Measurements from ENCODE around the gene PKDREJ. TPM values are rescaled to one million over a fixed set of nuclear protein-coding genes. Genes with fewer than 3 reads are reported as not detected.

PKDREJ gene
- total RNA-seq, 1 experiment from 2014 or later: 0.02 TPM

DNA sequence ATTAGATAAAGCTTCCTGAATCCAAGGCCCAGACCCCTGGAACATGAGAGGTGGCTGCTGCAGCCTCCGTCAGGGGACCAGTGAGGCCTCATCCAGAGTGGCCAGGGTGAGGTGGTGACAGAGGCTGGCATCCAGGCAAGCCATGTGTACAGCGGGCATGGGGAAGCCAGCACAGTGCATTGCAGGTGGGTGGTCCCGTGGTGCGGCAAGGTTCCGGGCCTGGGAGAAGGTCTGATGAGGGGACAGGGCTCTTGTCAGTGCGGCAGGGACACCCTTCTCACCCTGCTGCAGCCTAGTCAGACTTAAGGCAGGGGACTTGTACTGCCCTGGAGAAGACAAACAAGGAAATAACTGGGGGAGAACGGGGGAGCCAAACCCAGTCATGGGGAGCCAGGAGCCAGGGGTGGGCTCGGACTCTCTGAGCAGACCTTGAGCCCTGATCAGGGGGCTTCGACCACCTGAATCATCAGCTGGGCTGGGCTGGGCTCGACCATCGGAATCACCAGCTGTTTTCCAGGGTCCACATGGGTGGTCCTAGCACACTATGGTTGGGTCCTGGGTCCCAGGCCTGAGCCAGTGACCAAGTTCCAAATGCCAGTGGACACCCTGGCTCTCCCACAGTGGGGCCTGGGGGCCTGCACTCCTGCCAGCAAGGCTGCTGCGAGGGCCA lies 9.8 kb upstream of the PKDREJ start:
- peaks cover 4% of the 10 kb centered on the region for H3K4me1 Mint-ChIP-seq
- H3K9me3 Mint-ChIP-seq: peaks cover 7% of the 10 kb centered on the region
- DNase-seq (ENCODE audit: low spot score) (no peak), ATAC-seq (no peak)
- H3K36me3 Mint-ChIP-seq: peaks cover 21% of the 10 kb centered on the region
- POLR2A ChIA-PET: no interaction called here
- no peak for TF ChIP-seq PRRX2 (CRISPR knock-in tag; IDR thresholded peaks at IDR 0.05)
- no peak overlapping the region for H3K4me3 Mint-ChIP-seq
- no peaks in the 10 kb centered on the region for H3K27me3 Mint-ChIP-seq (ENCODE audit: low read depth)
- CTCF ChIA-PET: no interaction called here
- no peak overlapping the region for H3K27ac Mint-ChIP-seq

DNA sequence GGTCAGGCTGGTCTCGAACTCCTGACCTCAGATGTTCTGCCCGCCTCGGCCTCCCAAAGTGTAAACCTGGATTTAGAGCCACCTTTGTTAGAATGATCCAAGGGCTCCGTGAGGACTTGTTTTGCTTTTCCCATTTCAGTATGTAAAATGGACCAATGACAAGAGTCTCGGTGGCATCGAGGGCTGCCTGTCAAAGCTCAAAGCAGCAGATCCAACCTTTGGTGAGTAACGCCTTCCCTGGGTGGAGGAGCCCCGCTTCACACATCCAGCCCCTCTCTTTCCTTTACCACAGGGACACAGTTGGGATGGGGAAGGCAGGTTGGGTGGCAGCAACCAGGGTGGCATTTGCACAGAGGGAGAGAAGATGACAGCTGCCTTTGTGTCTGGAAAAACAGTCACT lies 9.1 kb upstream of the PKDREJ start:
- DNase-seq (ENCODE audit: low spot score) (no peak), ATAC-seq (no peak)
- H3K4me3 Mint-ChIP-seq: no peak overlapping the region
- H3K27me3 Mint-ChIP-seq (ENCODE audit: low read depth): peaks cover 5% of the 10 kb centered on the region
- CTCF ChIA-PET: no interaction called here
- H3K36me3 Mint-ChIP-seq: peaks cover 21% of the 10 kb centered on the region
- H3K27ac Mint-ChIP-seq: no peak overlapping the region
- no peak for TF ChIP-seq PRRX2 (CRISPR knock-in tag; IDR thresholded peaks at IDR 0.05)
- TF ChIP-seq MXD4 (CRISPR knock-in tag; IDR thresholded peaks at IDR 0.05; ENCODE audit: borderline replicate concordance): no peak
- TF ChIP-seq, protein P1, sequence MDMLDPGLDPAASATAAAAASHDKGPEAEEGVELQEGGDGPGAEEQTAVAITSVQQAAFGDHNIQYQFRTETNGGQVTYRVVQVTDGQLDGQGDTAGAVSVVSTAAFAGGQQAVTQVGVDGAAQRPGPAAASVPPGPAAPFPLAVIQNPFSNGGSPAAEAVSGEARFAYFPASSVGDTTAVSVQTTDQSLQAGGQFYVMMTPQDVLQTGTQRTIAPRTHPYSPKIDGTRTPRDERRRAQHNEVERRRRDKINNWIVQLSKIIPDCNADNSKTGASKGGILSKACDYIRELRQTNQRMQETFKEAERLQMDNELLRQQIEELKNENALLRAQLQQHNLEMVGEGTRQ (CRISPR knock-in tag; IDR thresholded peaks at IDR 0.05): no peak
- TF ChIP-seq, protein P2, sequence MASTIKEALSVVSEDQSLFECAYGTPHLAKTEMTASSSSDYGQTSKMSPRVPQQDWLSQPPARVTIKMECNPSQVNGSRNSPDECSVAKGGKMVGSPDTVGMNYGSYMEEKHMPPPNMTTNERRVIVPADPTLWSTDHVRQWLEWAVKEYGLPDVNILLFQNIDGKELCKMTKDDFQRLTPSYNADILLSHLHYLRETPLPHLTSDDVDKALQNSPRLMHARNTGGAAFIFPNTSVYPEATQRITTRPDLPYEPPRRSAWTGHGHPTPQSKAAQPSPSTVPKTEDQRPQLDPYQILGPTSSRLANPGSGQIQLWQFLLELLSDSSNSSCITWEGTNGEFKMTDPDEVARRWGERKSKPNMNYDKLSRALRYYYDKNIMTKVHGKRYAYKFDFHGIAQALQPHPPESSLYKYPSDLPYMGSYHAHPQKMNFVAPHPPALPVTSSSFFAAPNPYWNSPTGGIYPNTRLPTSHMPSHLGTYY (CRISPR knock-in tag; IDR thresholded peaks at IDR 0.05): no peak
- TF ChIP-seq, protein P3, sequence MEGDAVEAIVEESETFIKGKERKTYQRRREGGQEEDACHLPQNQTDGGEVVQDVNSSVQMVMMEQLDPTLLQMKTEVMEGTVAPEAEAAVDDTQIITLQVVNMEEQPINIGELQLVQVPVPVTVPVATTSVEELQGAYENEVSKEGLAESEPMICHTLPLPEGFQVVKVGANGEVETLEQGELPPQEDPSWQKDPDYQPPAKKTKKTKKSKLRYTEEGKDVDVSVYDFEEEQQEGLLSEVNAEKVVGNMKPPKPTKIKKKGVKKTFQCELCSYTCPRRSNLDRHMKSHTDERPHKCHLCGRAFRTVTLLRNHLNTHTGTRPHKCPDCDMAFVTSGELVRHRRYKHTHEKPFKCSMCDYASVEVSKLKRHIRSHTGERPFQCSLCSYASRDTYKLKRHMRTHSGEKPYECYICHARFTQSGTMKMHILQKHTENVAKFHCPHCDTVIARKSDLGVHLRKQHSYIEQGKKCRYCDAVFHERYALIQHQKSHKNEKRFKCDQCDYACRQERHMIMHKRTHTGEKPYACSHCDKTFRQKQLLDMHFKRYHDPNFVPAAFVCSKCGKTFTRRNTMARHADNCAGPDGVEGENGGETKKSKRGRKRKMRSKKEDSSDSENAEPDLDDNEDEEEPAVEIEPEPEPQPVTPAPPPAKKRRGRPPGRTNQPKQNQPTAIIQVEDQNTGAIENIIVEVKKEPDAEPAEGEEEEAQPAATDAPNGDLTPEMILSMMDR (IDR thresholded peaks at IDR 0.05): no peak
- TF ChIP-seq ZBTB21 (CRISPR knock-in tag; IDR thresholded peaks at IDR 0.05; ENCODE audit: borderline replicate concordance): no peak
- TF ChIP-seq, protein P4, sequence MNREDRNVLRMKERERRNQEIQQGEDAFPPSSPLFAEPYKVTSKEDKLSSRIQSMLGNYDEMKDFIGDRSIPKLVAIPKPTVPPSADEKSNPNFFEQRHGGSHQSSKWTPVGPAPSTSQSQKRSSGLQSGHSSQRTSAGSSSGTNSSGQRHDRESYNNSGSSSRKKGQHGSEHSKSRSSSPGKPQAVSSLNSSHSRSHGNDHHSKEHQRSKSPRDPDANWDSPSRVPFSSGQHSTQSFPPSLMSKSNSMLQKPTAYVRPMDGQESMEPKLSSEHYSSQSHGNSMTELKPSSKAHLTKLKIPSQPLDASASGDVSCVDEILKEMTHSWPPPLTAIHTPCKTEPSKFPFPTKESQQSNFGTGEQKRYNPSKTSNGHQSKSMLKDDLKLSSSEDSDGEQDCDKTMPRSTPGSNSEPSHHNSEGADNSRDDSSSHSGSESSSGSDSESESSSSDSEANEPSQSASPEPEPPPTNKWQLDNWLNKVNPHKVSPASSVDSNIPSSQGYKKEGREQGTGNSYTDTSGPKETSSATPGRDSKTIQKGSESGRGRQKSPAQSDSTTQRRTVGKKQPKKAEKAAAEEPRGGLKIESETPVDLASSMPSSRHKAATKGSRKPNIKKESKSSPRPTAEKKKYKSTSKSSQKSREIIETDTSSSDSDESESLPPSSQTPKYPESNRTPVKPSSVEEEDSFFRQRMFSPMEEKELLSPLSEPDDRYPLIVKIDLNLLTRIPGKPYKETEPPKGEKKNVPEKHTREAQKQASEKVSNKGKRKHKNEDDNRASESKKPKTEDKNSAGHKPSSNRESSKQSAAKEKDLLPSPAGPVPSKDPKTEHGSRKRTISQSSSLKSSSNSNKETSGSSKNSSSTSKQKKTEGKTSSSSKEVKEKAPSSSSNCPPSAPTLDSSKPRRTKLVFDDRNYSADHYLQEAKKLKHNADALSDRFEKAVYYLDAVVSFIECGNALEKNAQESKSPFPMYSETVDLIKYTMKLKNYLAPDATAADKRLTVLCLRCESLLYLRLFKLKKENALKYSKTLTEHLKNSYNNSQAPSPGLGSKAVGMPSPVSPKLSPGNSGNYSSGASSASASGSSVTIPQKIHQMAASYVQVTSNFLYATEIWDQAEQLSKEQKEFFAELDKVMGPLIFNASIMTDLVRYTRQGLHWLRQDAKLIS (CRISPR knock-in tag; IDR thresholded peaks at IDR 0.05; ENCODE audit: borderline replicate concordance): no peak
- no peak for TF ChIP-seq ZNF219 (CRISPR knock-in tag; IDR thresholded peaks at IDR 0.05; ENCODE audit: borderline replicate concordance)
- TF ChIP-seq CREM (CRISPR knock-in tag; IDR thresholded peaks at IDR 0.05): no peak
- TF ChIP-seq, protein P5, sequence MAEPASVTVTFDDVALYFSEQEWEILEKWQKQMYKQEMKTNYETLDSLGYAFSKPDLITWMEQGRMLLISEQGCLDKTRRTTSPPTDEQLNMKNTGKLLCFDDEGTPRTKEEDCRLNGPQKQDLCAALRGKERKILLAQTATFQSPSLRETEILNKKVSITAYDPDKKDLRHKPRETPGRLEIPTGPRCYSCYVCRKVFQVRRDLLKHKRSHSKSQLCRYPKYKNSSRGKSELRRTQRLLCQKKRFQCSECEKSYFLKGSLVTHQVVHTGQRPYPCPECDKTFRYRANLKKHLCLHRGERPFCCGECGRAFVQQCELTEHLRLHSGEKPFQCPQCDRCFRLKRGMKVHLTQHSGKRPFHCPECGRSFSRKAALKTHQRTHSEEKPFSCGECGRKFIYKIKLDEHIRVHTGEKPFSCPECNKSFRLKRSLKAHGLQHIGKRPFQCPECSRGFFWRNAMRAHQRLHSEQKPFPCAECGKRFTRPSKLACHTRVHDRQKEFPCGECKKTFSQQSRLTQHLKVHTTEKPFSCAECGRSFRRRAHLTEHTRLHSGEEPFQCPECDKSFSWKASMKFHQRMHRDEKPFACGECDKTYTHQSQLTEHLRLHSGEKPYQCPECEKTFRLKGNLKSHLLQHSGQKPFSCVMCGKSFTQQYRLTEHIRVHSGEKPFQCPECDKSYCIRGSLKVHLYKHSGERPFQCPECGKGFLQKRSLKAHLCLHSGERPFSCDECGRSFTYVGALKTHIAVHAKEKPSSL (CRISPR knock-in tag; conservative IDR thresholded peaks at IDR 0.05): no peak
- no peak for TF ChIP-seq ATF1 (CRISPR knock-in tag; IDR thresholded peaks at IDR 0.05)
- TF ChIP-seq CBFB (CRISPR knock-in tag; IDR thresholded peaks at IDR 0.05; ENCODE audit: low read depth): no peak
- TF ChIP-seq, protein P6, sequence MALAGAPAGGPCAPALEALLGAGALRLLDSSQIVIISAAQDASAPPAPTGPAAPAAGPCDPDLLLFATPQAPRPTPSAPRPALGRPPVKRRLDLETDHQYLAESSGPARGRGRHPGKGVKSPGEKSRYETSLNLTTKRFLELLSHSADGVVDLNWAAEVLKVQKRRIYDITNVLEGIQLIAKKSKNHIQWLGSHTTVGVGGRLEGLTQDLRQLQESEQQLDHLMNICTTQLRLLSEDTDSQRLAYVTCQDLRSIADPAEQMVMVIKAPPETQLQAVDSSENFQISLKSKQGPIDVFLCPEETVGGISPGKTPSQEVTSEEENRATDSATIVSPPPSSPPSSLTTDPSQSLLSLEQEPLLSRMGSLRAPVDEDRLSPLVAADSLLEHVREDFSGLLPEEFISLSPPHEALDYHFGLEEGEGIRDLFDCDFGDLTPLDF (CRISPR knock-in tag; IDR thresholded peaks at IDR 0.05): no peak
- TF ChIP-seq, protein P7, sequence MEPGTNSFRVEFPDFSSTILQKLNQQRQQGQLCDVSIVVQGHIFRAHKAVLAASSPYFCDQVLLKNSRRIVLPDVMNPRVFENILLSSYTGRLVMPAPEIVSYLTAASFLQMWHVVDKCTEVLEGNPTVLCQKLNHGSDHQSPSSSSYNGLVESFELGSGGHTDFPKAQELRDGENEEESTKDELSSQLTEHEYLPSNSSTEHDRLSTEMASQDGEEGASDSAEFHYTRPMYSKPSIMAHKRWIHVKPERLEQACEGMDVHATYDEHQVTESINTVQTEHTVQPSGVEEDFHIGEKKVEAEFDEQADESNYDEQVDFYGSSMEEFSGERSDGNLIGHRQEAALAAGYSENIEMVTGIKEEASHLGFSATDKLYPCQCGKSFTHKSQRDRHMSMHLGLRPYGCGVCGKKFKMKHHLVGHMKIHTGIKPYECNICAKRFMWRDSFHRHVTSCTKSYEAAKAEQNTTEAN (CRISPR knock-in tag; IDR thresholded peaks at IDR 0.05): no peak
- no peak for TF ChIP-seq NFE2L1 (CRISPR knock-in tag; IDR thresholded peaks at IDR 0.05)
- H3K9me3 Mint-ChIP-seq: peaks cover 7% of the 10 kb centered on the region
- POLR2A ChIA-PET: no interaction called here
- peaks cover 6% of the 10 kb centered on the region for H3K4me1 Mint-ChIP-seq
